Measurements from ENCODE around the gene TXNL4B. TPM values are rescaled to one million over a fixed set of nuclear protein-coding genes. Genes with fewer than 3 reads are reported as not detected.

Gene TXNL4B
- total and polyA plus RNA-seq, 9 of the 15 experiments (the other 6 are each of a cell fraction or from before 2014, with no cell fraction given): 11.9 to 38.0 (median 22.3) TPM

- ChIA-PET CTCF (ENCODE audit: low intra/inter-chr PET ratio) (no interaction called here), POLR2A (no interaction called here)
- ATAC-seq (no peak), FAIRE-seq (no peak), DNase-seq (ENCODE audit: extremely low read depth in 1 of 4, low spot score in 3 of 4) (no peak)
- TF ChIP-seq ARHGAP35 (IDR thresholded peaks at IDR 0.05; ENCODE audit: partially characterized antibody) (no peak), RBFOX2 (IDR thresholded peaks at IDR 0.05; ENCODE audit: low read depth, low read length) (0 out of 2 replicates have a peak, but pooled peaks have one; percentile 29), KLF1 (tag; IDR thresholded peaks at IDR 0.05) (no peak), SP1 (CRISPR knock-in tag; IDR thresholded peaks at IDR 0.05) (no peak)
- TF ChIP-seq, protein P1, sequence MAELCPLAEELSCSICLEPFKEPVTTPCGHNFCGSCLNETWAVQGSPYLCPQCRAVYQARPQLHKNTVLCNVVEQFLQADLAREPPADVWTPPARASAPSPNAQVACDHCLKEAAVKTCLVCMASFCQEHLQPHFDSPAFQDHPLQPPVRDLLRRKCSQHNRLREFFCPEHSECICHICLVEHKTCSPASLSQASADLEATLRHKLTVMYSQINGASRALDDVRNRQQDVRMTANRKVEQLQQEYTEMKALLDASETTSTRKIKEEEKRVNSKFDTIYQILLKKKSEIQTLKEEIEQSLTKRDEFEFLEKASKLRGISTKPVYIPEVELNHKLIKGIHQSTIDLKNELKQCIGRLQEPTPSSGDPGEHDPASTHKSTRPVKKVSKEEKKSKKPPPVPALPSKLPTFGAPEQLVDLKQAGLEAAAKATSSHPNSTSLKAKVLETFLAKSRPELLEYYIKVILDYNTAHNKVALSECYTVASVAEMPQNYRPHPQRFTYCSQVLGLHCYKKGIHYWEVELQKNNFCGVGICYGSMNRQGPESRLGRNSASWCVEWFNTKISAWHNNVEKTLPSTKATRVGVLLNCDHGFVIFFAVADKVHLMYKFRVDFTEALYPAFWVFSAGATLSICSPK (IDR thresholded peaks at IDR 0.05; ENCODE audit: borderline replicate concordance): no peak
- no peaks in the 10 kb centered on the region for H3K9me3 ChIP-seq (replicated peaks; ENCODE audit: control insufficient read depth, insufficient read depth, low read depth, low read length)
- peaks cover 4% of the 10 kb centered on the region for H3K9me1 ChIP-seq (ENCODE audit: control insufficient read depth, insufficient read depth, low read length)
- H3K27ac ChIP-seq (ENCODE audit: extremely low read depth, low read depth, low read length): no peak overlapping the region
- H3K27me3 ChIP-seq (ENCODE audit: control insufficient read depth in 2 of 2, insufficient read depth in 2 of 2, low read length in 2 of 2): no peaks in the 10 kb centered on the region
- intact Hi-C loops (cut with micrococcal nuclease): no loop called here
- H3K36me3 ChIP-seq (ENCODE audit: control insufficient read depth, insufficient read depth, low read length): peaks cover 52% of the 10 kb centered on the region; the same call in 2 of the 3 replicates
- BruUV-seq (replicated peaks): TSS peak; percentile 42
- no peak overlapping the region for H3K9ac ChIP-seq (ENCODE audit: insufficient read depth in 1 of 2, low read depth in 2 of 2, low read length in 2 of 2)
- 96% methylated on average over 15 of the region's 15 CpGs for WGBS (ENCODE audit: insufficient coverage, low coverage, missing lambda C conversion rate)
- no peak overlapping the region for H3K4me3 ChIP-seq
- in situ Hi-C loops (cut with MboI): no loop called here
- H2AFZ ChIP-seq (ENCODE audit: low read depth, low read length): no peak overlapping the region
- H3K4me1 ChIP-seq (replicated peaks in 1 of 2; ENCODE audit: control insufficient read depth in 2 of 2, insufficient read depth in 2 of 2, low read length in 2 of 2): peaks cover 4 to 16% of the 10 kb centered on the region in 2 experiments; a peak in 3 of 5 replicates
- H4K20me1 ChIP-seq (replicated peaks; ENCODE audit: control insufficient read depth, insufficient read depth, low read length): no peaks in the 10 kb centered on the region
- no peaks in the 10 kb centered on the region for H3K79me2 ChIP-seq (ENCODE audit: control insufficient read depth, insufficient read depth, low read length)
- no peak overlapping the region for H3K4me2 ChIP-seq (ENCODE audit: insufficient read depth, low read length)
Observed at GRCh38 chr16:72112452-72112792, 19.0 kb upstream of the TXNL4B start.
